ENCODE measurements around the gene TSPAN5.

- TF ChIP-seq POLR2AphosphoS5 (IDR thresholded peaks at IDR 0.05) (no peak), CTCF (IDR thresholded peaks at IDR 0.05) (no peak)
Measured at GRCh38 chr4:98679738-98680137, 21.3 kb upstream of the TSPAN5 start.

Data from breast epithelium (tissue), 3 donors.